Gastrocnemius medialis (tissue), 4 donors: ENCODE data around the gene ATPAF1.

Experiments
- CTCF ChIP-seq, 5 experiments: fragments of 450-650 bp in 3 of 5; fragments of 200-600 bp in 2 of 5; sonication (generic) in 2 of 5; IDR thresholded peaks in 4 of 5; conservative IDR thresholded peaks in 1 of 5; 1 replicate in 4 of 5; 2 replicates in 1 of 5; pipeline ENCODE4 v1.5.1; 2016 to 2019; ENCODE audit warnings: antibody characterized with exemption in 5 of 5, mild to moderate bottlenecking in 3 of 5, moderate library complexity in 3 of 5
- POLR2A ChIP-seq, 2 donors: fragments of 450-650 bp; IDR thresholded peaks; one replicate each; pipeline ENCODE4 v1.6.1; 2017; ENCODE audit warnings: antibody characterized with exemption in 2 of 2, mild to moderate bottlenecking in 2 of 2, moderate library complexity in 2 of 2

- peak in 1 of 5 experiments; percentile 12 for TF ChIP-seq CTCF (IDR thresholded peaks at IDR 0.05 in 4 of 5, conservative IDR thresholded peaks at IDR 0.05 in 1 of 5)
- peak; percentile 24 to 52 for TF ChIP-seq POLR2A (IDR thresholded peaks at IDR 0.05)
Measured at GRCh38 chr1:46667782-46668760, at the start of gene ATPAF1.
